ENCODE data around the gene F7. TPM values are rescaled to one million over a fixed set of nuclear protein-coding genes. Genes with fewer than 3 reads are reported as not detected.

The F7 gene
- total and polyA plus RNA-seq, 2 of the 4 experiments (the other 2 are of a cell fraction) = under 0.01 to 0.07 TPM

GRCh38 chr13:113126265-113127150, 20.9 kb downstream of the F7 start:
- no peak for TF ChIP-seq USF2 (IDR thresholded peaks at IDR 0.05; ENCODE audit: low read depth, low read length)
- Histone ChIP-seq H4K20me1 (ENCODE audit: insufficient read depth, low read length) (no peaks in the 10 kb centered on the region), H2BK20ac (ENCODE audit: low read depth, low read length) (no peak overlapping the region), H2AK9ac (replicated peaks; ENCODE audit: low read depth, low read length, poor library complexity) (no peak overlapping the region), H3K9me1 (ENCODE audit: insufficient read depth, low read length) (peaks cover 6% of the 10 kb centered on the region; the same call in 1 of the 2 replicates), H3K9ac (ENCODE audit: low read depth, low read length) (no peak overlapping the region), H2BK5ac (ENCODE audit: low read depth, low read length, poor library complexity, severe bottlenecking) (no peak overlapping the region), H3K4me2 (ENCODE audit: low read depth, low read length) (no peak overlapping the region), H2AFZ (replicated peaks; ENCODE audit: low read length, poor library complexity) (no peak overlapping the region), H3K14ac (replicated peaks; ENCODE audit: low read depth, low read length) (no peak overlapping the region), H4K8ac (ENCODE audit: low read depth in 2 of 2, low read length in 2 of 2) (no peak overlapping the region), H3K4me3 (ENCODE audit: insufficient read depth, low read depth, low read length) (no peak overlapping the region), H3K27me3 (ENCODE audit: control insufficient read depth, insufficient read depth, low read length) (peaks cover 11% of the 10 kb centered on the region), H3K56ac (ENCODE audit: extremely low read depth, insufficient read depth, low read length) (no peak overlapping the region), H3K23ac (ENCODE audit: low read depth, low read length) (no peak overlapping the region), H3K4ac (ENCODE audit: low read depth, low read length) (no peak overlapping the region), H2BK15ac (ENCODE audit: low read depth, low read length) (no peak overlapping the region), H3K9me3 (ENCODE audit: control insufficient read depth, insufficient read depth, low read length) (no peaks in the 10 kb centered on the region), H3K79me1 (ENCODE audit: low read depth in 1 of 2, low read length in 2 of 2) (no peaks in the 10 kb centered on the region), H3K36me3 (ENCODE audit: control insufficient read depth, insufficient read depth, low read length) (no peaks in the 10 kb centered on the region), H2BK120ac (ENCODE audit: low read depth, low read length) (no peak overlapping the region), H2AK5ac (ENCODE audit: low read depth, low read length) (no peak overlapping the region), H3K18ac (ENCODE audit: low read depth, low read length) (no peak overlapping the region), H4K5ac (ENCODE audit: low read depth, low read length) (no peak overlapping the region), H3K4me1 (ENCODE audit: control insufficient read depth, insufficient read depth, low read length) (peaks cover 3% of the 10 kb centered on the region; the same call in 1 of the 2 replicates), H4K91ac (ENCODE audit: insufficient read depth, low read depth, low read length) (no peak overlapping the region), H3K27ac (ENCODE audit: insufficient read depth, low read length) (no peak overlapping the region)
- dilution Hi-C loops (cut with HindIII; ENCODE audit: low sequenced_read_pairs, unreplicated experiment) = no loop called here
- intact Hi-C loops (cut with micrococcal nuclease) = no loop called here
- in situ Hi-C loops (cut with MboI; ENCODE audit: low sequenced_read_pairs) = no loop called here
- no peak for DNase-seq
- no peak for ATAC-seq (ENCODE audit: low read depth)
- WGBS, 2 experiments (ENCODE audit: extremely low coverage in 2 of 2, insufficient read length in 1 of 2) = 90% methylated on average over 12 of the region's 18 CpGs; no CpG with 5 or more reads in 1 of the 2 experiments
- BruUV-seq (replicated peaks) = no TSS peak
- ChIA-PET CTCF (interaction anchor here (0.6 kb wide), 1 partner anchor 17 kb away, joined by 10 read pairs; no protein-coding TSS in a partner anchor), POLR2A (ENCODE audit: unreplicated experiment) (no interaction called here)
